ENCODE results near the gene PDCD2L.
"Not testable (repeated sequence)": the region's sequence is repeated elsewhere in the genome, so short reads cannot be mapped to it uniquely, and the experiment has no call there.

PDCD2L gene

GRCh38 chr19:34368338-34368737 is 35.9 kb upstream of the PDCD2L start:
- Histone ChIP-seq H3K36me3 (ENCODE audit: insufficient read depth, low read length) (peaks cover 54% of the 10 kb centered on the region), H3K4me1 (ENCODE audit: insufficient read depth, low read length) (peaks cover 28% of the 10 kb centered on the region), H3K9me3 (ENCODE audit: insufficient read depth, low read length, severe bottlenecking) (no peaks in the 10 kb centered on the region), H2AFZ (ENCODE audit: low read depth, low read length) (no peak overlapping the region), H3K27me3 (ENCODE audit: insufficient read depth, low read length, poor library complexity) (no peaks in the 10 kb centered on the region), H3K27ac (ENCODE audit: low read length) (no peak overlapping the region), H3K9ac (ENCODE audit: low read depth, low read length) (no peak overlapping the region), H4K20me1 (ENCODE audit: insufficient read depth, low read length) (peaks cover 12% of the 10 kb centered on the region; the same call in 1 of the 2 replicates), H3K4me2 (ENCODE audit: insufficient read depth, low read length) (no peak overlapping the region), H3K4me3 (ENCODE audit: low read depth in 1 of 2, low read length in 2 of 2) (no peak overlapping the region), H3K79me2 (ENCODE audit: insufficient read depth, low read length) (peaks cover 17% of the 10 kb centered on the region)
- DNase-seq (no peak), ATAC-seq (ENCODE audit: insufficient read depth, low read depth) (no peak)
- TF ChIP-seq EZH2 (IDR thresholded peaks at IDR 0.05; ENCODE audit: borderline replicate concordance, low read depth, low read length, severe bottlenecking) (no peak), CTCF (IDR thresholded peaks at IDR 0.05; ENCODE audit: borderline replicate concordance, extremely low read depth, low read length, poor library complexity, severe bottlenecking) (no peak)

- Histone ChIP-seq H4K20me1 (ENCODE audit: insufficient read depth, low read length) (peaks cover 12% of the 10 kb centered on the region; the same call in 1 of the 2 replicates), H3K79me2 (ENCODE audit: insufficient read depth, low read length) (peaks cover 17% of the 10 kb centered on the region), H3K36me3 (ENCODE audit: insufficient read depth, low read length) (peaks cover 55% of the 10 kb centered on the region), H3K4me1 (ENCODE audit: insufficient read depth, low read length) (peaks cover 28% of the 10 kb centered on the region)
- DNase-seq; H3K4me2 ChIP-seq (ENCODE audit: insufficient read depth, low read length); H2AFZ ChIP-seq (ENCODE audit: low read depth, low read length); ATAC-seq (ENCODE audit: insufficient read depth, low read depth); H3K27ac ChIP-seq (ENCODE audit: low read length); H3K27me3 ChIP-seq (ENCODE audit: insufficient read depth, low read length, poor library complexity); H3K4me3 ChIP-seq (ENCODE audit: low read depth in 1 of 2, low read length in 2 of 2); H3K9me3 ChIP-seq (ENCODE audit: insufficient read depth, low read length, severe bottlenecking); H3K9ac ChIP-seq (ENCODE audit: low read depth, low read length): not testable (repeated sequence)
Measured at GRCh38 chr19:34369166-34369565, 35.0 kb upstream of the PDCD2L start.

- peaks cover 12% of the 10 kb centered on the region; the same call in 1 of the 2 replicates for H4K20me1 ChIP-seq (ENCODE audit: insufficient read depth, low read length)
- H3K36me3 ChIP-seq (ENCODE audit: insufficient read depth, low read length): peaks cover 62% of the 10 kb centered on the region
- no peak for TF ChIP-seq EZH2 (IDR thresholded peaks at IDR 0.05; ENCODE audit: borderline replicate concordance, low read depth, low read length, severe bottlenecking)
- no peak for TF ChIP-seq CTCF (IDR thresholded peaks at IDR 0.05; ENCODE audit: borderline replicate concordance, extremely low read depth, low read length, poor library complexity, severe bottlenecking)
- no peak overlapping the region for H3K4me3 ChIP-seq (ENCODE audit: low read depth in 1 of 2, low read length in 2 of 2)
- H3K9ac ChIP-seq (ENCODE audit: low read depth, low read length): no peak overlapping the region
- no peak overlapping the region for H2AFZ ChIP-seq (ENCODE audit: low read depth, low read length)
- H3K27ac ChIP-seq (ENCODE audit: low read length): no peak overlapping the region; the same call in 1 of the 2 replicates
- H3K79me2 ChIP-seq (ENCODE audit: insufficient read depth, low read length): peaks cover 17% of the 10 kb centered on the region
- H3K9me3 ChIP-seq (ENCODE audit: insufficient read depth, low read length, severe bottlenecking): no peaks in the 10 kb centered on the region
- no peak for ATAC-seq (ENCODE audit: insufficient read depth, low read depth)
- H3K4me1 ChIP-seq (ENCODE audit: insufficient read depth, low read length): peaks cover 21% of the 10 kb centered on the region
- DNase-seq: no peak
- H3K4me2 ChIP-seq (ENCODE audit: insufficient read depth, low read length): no peak overlapping the region
- no peaks in the 10 kb centered on the region for H3K27me3 ChIP-seq (ENCODE audit: insufficient read depth, low read length, poor library complexity)
Measured at GRCh38 chr19:34370117-34370516, 34.1 kb upstream of the PDCD2L start.

- peaks cover 11% of the 10 kb centered on the region; the same call in 1 of the 2 replicates for H4K20me1 ChIP-seq (ENCODE audit: insufficient read depth, low read length)
- H3K4me2 ChIP-seq (ENCODE audit: insufficient read depth, low read length): no peak overlapping the region
- no peaks in the 10 kb centered on the region for H3K27me3 ChIP-seq (ENCODE audit: insufficient read depth, low read length, poor library complexity)
- no peaks in the 10 kb centered on the region for H3K9me3 ChIP-seq (ENCODE audit: insufficient read depth, low read length, severe bottlenecking)
- H3K27ac ChIP-seq (ENCODE audit: low read length): no peak overlapping the region
- no peak for DNase-seq
- peaks cover 70% of the 10 kb centered on the region for H3K36me3 ChIP-seq (ENCODE audit: insufficient read depth, low read length)
- H2AFZ ChIP-seq (ENCODE audit: low read depth, low read length): no peak overlapping the region
- no peak overlapping the region for H3K4me3 ChIP-seq (ENCODE audit: low read depth in 1 of 2, low read length in 2 of 2)
- TF ChIP-seq CTCF (IDR thresholded peaks at IDR 0.05; ENCODE audit: borderline replicate concordance, extremely low read depth, low read length, poor library complexity, severe bottlenecking): no peak
- TF ChIP-seq EZH2 (IDR thresholded peaks at IDR 0.05; ENCODE audit: borderline replicate concordance, low read depth, low read length, severe bottlenecking): no peak
- H3K4me1 ChIP-seq (ENCODE audit: insufficient read depth, low read length): peaks cover 14% of the 10 kb centered on the region
- H3K9ac ChIP-seq (ENCODE audit: low read depth, low read length): no peak overlapping the region
- ATAC-seq (ENCODE audit: insufficient read depth, low read depth): no peak
- peaks cover 12% of the 10 kb centered on the region for H3K79me2 ChIP-seq (ENCODE audit: insufficient read depth, low read length)
Measured at GRCh38 chr19:34370983-34371382, 33.2 kb upstream of the PDCD2L start.
